GM21786 (cell line): ENCODE measurements around the gene PCDHB9.
"Not testable (repeated sequence)": the region's sequence is repeated elsewhere in the genome, so short reads cannot be mapped to it uniquely, and the experiment has no call there.

Experiments used
- ATAC-seq: cut with Tn5 transposase; IDR thresholded peaks from one replicate; pipeline ENCODE4 v1.9.1; 2021; ENCODE audit not compliant: unreplicated experiment

Gene PCDHB9

DNA sequence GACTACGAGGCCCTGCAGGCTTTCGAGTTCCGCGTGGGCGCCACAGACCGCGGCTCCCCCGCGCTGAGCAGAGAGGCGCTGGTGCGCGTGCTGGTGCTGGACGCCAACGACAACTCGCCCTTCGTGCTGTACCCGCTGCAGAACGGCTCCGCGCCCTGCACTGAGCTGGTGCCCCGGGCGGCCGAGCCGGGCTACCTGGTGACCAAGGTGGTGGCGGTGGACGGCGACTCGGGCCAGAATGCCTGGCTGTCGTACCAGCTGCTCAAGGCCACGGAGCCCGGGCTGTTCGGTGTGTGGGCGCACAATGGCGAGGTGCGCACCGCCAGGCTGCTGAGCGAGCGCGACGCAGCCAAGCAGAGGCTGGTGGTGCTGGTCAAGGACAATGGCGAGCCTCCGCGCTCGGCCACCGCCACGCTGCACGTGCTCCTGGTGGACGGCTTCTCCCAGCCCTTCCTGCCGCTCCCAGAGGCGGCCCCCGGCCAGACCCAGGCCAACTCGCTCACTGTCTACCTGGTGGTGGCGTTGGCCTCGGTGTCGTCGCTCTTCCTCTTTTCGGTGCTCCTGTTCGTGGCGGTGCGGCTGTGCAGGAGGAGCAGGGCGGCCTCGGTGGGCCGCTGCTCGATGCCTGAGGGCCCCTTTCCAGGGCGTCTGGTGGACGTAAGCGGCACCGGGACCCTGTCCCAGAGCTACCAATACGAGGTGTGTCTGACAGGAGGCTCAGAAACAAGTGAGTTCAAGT lies 2.7 kb upstream of the PCDHB9 start:
- ATAC-seq: not testable (repeated sequence)

DNA sequence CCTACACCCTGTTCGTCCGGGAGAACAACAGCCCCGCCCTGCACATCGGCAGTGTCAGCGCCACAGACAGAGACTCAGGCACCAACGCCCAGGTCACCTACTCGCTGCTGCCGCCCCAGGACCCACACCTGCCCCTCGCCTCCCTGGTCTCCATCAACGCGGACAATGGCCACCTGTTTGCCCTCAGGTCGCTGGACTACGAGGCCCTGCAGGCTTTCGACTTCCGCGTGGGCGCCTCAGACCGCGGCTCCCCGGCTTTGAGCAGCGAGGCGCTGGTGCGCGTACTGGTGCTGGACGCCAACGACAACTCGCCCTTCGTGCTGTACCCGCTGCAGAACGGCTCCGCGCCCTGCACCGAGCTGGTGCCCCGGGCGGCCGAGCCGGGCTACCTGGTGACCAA lies 1.7 kb downstream of the PCDHB9 start:
- ATAC-seq: not testable (repeated sequence)

DNA sequence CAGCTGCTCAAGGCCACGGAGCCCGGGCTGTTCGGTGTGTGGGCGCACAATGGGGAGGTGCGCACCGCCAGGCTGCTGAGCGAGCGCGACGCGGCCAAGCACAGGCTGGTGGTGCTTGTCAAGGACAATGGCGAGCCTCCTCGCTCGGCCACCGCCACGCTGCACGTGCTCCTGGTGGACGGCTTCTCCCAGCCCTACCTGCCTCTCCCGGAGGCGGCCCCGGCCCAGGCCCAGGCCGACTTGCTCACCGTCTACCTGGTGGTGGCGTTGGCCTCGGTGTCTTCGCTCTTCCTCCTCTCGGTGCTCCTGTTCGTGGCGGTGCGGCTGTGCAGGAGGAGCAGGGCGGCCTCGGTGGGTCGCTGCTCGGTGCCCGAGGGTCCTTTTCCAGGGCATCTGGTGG lies 2.2 kb downstream of the PCDHB9 start:
- ATAC-seq: not testable (repeated sequence)

DNA sequence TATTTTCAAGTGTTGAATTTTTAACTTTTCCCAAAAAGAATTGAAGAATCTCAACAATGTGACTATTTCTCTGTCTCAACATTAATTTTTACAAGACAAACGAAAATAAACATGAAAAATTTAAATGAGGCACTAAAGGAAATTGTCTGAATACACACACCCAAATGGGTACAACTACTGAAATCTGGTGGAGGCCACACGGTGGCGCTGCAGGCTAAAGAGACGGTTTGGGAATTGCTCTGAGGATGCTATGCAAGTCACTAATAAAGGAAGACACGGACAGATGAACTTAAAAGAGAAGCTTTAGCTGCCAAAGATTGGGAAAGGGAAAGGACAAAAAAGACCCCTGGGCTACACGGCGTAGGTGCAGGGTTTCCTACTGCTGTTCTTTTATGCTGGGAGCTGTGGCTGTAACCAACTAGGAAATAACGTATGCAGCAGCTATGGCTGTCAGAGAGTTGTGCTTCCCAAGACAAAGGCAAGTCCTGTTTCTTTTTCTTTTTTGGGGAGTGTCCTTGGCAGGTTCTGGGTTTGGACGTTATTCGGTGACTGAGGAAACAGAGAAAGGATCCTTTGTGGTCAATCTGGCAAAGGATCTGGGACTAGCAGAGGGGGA lies 5.3 kb downstream of the PCDHB9 start, which contains the start of gene PCDHB10:
PCDHB10 (plus strand) TSS at position 244 of the 616 bp plus-strand sequence; CDS start at position 444, 200 bp downstream.
- no peak for ATAC-seq

DNA sequence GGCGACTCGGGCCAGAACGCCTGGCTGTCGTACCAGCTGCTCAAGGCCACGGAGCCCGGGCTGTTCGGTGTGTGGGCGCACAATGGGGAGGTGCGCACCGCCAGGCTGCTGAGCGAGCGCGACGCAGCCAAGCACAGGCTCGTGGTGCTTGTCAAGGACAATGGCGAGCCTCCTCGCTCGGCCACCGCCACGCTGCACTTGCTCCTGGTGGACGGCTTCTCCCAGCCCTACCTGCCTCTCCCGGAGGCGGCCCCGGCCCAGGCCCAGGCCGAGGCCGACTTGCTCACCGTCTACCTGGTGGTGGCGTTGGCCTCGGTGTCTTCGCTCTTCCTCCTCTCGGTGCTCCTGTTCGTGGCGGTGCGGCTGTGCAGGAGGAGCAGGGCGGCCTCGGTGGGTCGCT lies 7.4 kb downstream of the PCDHB9 start:
- ATAC-seq: not testable (repeated sequence)

DNA sequence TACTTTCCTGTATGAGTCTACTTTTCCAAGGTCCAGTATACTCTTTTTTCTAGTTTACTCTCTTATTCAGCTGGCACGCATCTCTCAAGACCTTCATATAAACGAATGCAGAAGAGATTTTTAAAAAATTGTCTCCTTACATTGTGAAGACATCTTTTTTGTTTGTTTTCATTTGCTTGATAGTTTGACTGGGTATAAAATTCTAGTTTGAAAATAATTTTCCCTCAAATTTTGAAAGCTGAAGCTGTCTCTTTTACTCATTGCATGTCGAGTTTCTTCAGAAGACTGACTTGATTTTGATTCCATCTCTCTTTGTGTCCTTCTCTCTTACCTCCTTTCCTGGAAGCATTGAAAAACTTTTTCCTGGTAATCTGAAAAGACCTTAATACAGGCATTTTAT lies 9.4 kb downstream of the PCDHB9 start:
- ATAC-seq: no peak

DNA sequence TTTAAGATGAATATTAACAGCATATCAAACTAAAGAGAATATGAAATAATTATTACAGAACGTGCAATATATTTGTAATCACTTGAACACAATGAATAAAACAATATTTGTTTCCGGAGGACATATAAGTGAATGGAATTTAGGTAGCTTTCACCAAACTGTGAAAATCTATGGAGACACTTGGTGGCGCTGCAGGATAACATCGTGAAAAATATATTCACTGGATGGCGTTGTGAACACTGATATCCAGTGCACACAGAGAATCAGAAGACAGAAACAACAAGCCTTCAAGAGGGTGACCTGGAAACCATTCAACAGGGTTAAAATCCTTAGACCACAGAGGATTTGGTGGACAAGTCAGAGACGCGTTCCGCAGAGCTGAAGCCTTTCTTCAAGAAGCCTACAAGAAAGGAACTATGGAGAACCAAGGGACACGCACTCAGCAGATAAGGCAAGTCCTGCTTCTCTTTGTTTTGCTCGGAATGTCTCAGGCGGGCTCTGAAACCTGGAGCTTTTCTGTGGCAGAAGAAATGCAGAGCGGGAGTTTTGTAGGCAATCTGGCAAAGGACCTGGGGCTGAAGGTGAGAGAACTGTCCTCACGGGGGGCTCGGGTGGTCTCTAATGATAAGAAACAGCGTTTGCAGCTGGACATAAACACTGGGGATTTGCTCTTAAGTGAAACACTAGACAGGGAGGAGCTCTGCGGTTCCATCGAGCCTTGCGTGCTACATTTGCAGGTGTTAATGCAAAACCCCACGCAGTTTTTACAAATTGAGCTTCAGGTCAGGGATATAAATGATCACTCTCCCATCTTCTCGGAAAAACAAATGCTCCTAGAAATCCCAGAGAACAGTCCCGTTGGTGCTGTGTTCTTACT lies 12.6 kb downstream of the PCDHB9 start, which contains the start of gene PCDHB11:
PCDHB11 (plus strand) TSS at position 269 of the 877 bp plus-strand sequence; CDS start at position 417, 148 bp downstream.
- no peak for ATAC-seq

DNA sequence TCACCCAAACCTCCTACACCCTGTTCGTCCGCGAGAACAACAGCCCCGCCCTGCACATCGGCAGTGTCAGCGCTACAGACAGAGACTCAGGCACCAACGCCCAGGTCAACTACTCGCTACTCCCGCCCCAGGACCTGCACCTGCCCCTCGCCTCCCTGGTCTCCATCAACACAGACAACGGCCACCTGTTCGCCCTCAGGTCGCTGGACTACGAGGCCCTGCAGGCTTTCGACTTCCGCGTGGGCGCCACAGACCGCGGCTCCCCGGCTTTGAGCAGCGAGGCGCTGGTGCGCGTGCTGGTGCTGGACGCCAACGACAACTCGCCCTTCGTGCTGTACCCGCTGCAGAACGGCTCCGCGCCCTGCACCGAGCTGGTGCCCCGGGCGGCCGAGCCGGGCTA lies 14.2 kb downstream of the PCDHB9 start:
- ATAC-seq: not testable (repeated sequence)

DNA sequence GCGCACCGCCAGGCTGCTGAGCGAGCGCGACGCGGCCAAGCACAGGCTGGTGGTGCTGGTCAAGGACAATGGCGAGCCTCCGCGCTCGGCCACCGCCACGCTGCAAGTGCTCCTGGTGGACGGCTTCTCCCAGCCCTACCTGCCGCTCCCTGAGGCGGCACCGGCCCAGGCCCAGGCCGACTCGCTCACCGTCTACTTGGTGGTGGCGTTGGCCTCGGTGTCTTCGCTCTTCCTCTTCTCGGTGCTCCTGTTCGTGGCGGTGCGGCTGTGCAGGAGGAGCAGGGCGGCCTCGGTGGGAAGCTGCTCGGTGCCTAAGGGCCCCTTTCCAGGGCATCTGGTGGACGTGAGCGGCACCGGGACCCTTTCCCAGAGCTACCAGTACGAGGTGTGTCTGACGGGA lies 14.7 kb downstream of the PCDHB9 start:
- not testable (repeated sequence) for ATAC-seq

DNA sequence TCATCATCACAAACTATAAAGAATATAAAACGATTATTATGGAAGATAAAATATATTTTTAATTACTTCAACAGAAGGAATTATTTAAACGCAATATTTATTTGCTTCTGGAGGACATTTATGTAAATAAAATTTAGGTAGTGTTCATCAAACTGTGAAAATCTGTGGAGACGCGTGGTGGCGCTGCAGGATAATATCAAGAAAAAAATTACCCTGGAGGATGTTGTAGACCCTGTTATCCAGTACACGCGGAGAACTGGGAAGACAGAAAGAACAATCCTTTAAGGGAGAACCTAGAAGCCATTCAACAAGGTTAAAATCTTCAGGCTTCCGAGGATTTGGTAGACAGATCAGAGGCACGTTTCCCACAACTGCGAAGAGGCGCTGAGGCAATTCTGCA lies 21.5 kb downstream of the PCDHB9 start, which contains the start of gene PCDHB12:
PCDHB12 (plus strand) TSS at position 242 of the 400 bp plus-strand sequence. CDS start 189 bp downstream, outside the sequence.
- ATAC-seq: no peak

DNA sequence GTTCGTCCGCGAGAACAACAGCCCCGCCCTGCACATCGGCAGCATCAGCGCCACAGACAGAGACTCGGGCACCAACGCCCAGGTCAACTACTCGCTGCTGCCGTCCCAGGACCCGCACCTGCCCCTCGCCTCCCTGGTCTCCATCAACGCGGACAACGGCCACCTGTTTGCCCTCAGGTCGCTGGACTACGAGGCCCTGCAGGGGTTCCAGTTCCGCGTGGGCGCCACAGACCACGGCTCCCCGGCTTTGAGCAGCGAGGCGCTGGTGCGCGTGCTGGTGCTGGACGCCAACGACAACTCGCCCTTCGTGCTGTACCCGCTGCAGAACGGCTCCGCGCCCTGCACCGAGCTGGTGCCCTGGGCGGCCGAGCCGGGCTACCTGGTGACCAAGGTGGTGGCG lies 23.3 kb downstream of the PCDHB9 start:
- not testable (repeated sequence) for ATAC-seq

DNA sequence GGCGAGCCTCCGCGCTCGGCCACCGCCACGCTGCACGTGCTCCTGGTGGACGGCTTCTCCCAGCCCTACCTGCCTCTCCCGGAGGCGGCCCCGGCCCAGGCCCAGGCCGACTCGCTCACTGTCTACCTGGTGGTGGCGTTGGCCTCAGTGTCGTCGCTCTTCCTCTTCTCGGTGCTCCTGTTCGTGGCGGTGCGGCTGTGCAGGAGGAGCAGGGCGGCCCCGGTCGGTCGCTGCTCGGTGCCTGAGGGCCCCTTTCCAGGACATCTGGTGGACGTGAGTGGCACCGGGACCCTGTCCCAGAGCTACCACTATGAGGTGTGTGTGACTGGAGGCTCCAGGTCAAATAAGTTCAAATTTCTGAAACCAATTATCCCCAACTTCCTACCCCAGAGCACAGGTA lies 23.9 kb downstream of the PCDHB9 start:
- ATAC-seq: not testable (repeated sequence)

DNA sequence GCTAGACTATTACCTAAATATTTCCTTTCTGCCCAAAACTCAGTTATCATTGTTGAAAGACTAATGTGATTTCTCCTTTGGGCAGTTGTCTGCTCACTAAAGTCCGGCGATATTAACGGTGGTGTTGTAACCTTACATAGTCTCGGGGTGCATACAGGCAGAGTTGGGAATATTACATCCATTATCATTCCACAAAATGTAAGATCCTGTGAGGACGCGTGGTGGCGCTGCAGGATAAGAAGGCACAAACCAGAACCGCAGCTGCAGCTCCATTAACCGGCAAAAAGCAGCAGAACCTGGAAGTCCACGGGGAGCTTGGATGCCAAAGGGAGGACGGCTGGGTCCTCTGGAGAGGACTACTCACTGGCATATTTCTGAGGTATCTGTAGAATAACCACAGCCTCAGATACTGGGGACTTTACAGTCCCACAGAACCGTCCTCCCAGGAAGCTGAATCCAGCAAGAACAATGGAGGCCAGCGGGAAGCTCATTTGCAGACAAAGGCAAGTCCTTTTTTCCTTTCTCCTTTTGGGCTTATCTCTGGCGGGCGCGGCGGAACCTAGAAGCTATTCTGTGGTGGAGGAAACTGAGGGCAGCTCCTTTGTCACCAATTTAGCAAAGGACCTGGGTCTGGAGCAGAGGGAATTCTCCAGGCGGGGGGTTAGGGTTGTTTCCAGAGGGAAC lies 26.8 kb downstream of the PCDHB9 start, which contains the start of gene PCDHB13:
PCDHB13 (plus strand) TSS at position 264 of the 684 bp plus-strand sequence; CDS start at position 469, 205 bp downstream.
- not testable (repeated sequence) for ATAC-seq

DNA sequence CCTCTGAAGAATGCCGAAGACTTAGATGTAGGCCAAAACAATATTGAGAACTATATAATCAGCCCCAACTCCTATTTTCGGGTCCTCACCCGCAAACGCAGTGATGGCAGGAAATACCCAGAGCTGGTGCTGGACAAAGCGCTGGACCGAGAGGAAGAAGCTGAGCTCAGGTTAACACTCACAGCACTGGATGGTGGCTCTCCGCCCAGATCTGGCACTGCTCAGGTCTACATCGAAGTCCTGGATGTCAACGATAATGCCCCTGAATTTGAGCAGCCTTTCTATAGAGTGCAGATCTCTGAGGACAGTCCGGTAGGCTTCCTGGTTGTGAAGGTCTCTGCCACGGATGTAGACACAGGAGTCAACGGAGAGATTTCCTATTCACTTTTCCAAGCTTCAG lies 27.6 kb downstream of the PCDHB9 start:
- ATAC-seq: not testable (repeated sequence)

DNA sequence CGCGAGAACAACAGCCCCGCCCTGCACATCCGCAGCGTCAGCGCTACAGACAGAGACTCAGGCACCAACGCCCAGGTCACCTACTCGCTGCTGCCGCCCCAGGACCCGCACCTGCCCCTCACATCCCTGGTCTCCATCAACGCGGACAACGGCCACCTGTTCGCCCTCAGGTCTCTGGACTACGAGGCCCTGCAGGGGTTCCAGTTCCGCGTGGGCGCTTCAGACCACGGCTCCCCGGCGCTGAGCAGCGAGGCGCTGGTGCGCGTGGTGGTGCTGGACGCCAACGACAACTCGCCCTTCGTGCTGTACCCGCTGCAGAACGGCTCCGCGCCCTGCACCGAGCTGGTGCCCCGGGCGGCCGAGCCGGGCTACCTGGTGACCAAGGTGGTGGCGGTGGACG lies 28.5 kb downstream of the PCDHB9 start:
- not testable (repeated sequence) for ATAC-seq

DNA sequence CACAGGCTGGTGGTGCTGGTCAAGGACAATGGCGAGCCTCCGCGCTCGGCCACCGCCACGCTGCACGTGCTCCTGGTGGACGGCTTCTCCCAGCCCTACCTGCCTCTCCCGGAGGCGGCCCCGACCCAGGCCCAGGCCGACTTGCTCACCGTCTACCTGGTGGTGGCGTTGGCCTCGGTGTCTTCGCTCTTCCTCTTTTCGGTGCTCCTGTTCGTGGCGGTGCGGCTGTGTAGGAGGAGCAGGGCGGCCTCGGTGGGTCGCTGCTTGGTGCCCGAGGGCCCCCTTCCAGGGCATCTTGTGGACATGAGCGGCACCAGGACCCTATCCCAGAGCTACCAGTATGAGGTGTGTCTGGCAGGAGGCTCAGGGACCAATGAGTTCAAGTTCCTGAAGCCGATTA lies 29.1 kb downstream of the PCDHB9 start:
- not testable (repeated sequence) for ATAC-seq

DNA sequence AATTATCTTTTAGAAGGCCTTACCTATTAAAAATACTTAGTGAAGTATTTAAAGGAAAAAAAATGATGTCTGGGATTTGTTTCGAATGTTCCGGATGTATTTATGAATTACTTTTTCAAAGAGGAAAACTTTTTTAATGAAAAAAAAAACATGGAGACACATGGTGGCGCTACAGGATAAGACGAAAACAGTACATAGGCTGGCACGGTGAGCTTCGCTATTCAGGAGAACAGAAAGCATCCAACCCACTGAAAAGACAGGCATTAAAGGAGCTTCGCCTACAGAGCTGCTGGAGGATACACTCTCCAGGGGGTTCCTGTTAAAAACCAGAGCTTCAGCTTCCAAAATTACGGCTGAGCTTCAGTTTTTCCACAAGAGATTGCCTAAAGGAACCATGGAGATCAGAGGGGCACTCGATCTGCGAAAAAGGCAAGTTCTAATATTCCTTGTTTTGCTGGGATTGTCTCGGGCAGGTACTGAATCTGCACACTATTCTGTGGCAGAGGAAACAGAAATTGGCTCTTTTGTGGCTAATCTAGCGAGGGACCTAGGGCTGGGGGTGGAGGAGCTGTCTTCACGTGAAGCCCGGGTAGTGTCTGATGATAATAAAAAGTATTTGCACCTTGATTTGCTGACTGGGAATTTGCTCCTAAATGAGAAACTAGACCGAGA lies 36.3 kb downstream of the PCDHB9 start, which contains the start of gene PCDHB14:
PCDHB14 (plus strand) TSS at position 232 of the 672 bp plus-strand sequence; CDS start at position 395, 163 bp downstream.
- ATAC-seq: no peak

DNA sequence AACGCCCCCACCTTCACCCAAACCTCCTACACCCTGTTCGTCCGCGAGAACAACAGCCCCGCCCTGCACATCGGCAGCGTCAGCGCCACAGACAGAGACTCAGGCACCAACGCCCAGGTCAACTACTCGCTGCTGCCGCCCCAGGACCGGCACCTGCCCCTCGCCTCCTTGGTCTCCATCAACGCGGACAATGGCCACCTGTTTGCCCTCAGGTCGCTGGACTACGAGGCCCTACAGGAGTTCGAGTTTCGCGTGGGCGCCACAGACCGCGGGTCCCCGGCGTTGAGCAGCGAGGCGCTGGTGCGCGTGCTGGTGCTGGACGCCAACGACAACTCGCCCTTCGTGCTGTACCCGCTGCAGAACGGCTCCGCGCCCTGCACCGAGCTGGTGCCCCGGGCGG lies 37.9 kb downstream of the PCDHB9 start:
- ATAC-seq: not testable (repeated sequence)

DNA sequence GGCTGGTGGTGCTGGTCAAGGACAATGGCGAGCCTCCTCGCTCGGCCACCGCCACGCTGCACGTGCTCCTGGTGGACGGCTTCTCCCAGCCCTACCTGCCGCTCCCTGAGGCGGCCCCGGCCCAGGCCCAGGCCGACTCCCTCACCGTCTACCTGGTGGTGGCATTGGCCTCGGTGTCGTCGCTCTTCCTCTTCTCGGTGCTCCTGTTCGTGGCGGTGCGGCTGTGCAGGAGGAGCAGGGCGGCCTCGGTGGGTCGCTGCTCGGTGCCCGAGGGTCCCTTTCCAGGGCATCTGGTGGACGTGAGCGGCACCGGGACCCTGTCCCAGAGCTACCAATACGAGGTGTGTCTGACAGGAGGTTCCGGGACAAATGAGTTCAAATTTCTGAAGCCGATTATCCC lies 38.5 kb downstream of the PCDHB9 start:
- not testable (repeated sequence) for ATAC-seq
